Progenitor cell of endocrine pancreas (in vitro differentiated cells): ENCODE data around the gene PGAP1. TPM values are rescaled to one million over a fixed set of nuclear protein-coding genes. Genes with fewer than 3 reads are reported as not detected.

Experiments
- DNase-seq: peaks from one replicate; pipeline ENCODE4 v3.0.0; 2021; ENCODE audit warnings: low spot score; ENCODE audit not compliant: unreplicated experiment
- H3K27ac Mint-ChIP-seq: 2 replicates; pipeline ENCODE4 v1.8.0; 2021; ENCODE audit warnings: mild to moderate bottlenecking, moderate library complexity, mixed read lengths
- H3K27me3 Mint-ChIP-seq: 2 replicates; pipeline ENCODE4 v1.8.0; 2021; ENCODE audit warnings: mixed read lengths
- H3K36me3 Mint-ChIP-seq: 2 replicates; pipeline ENCODE4 v1.8.0; 2022; ENCODE audit warnings: mixed read lengths; ENCODE audit not compliant: insufficient read depth
- H3K4me1 Mint-ChIP-seq: 2 replicates; pipeline ENCODE4 v1.8.0; 2021; ENCODE audit warnings: low read depth, mixed read lengths
- H3K4me3 Mint-ChIP-seq: 2 replicates; pipeline ENCODE4 v1.8.0; 2021; ENCODE audit warnings: low read depth, mild to moderate bottlenecking, moderate library complexity, mixed read lengths
- H3K9me3 Mint-ChIP-seq: 2 replicates; pipeline ENCODE4 v1.8.0; 2021; ENCODE audit warnings: low read depth, mixed read lengths
- CTCF ChIP-seq: fragments of 200-600 bp; sonication (generic); IDR thresholded peaks from one replicate; pipeline ENCODE4 v1.5.0; 2021; ENCODE audit warnings: antibody characterized with exemption, mild to moderate bottlenecking; ENCODE audit not compliant: unreplicated experiment
- total RNA-seq: library from RNA; stranded (reverse); gene quantifications from 2 replicates; pipeline ENCODE4 v1.2.1, GENCODE V29; 2021

The PGAP1 gene
- total RNA-seq, 1 donor from 2014 or later: 54.8 TPM

DNA sequence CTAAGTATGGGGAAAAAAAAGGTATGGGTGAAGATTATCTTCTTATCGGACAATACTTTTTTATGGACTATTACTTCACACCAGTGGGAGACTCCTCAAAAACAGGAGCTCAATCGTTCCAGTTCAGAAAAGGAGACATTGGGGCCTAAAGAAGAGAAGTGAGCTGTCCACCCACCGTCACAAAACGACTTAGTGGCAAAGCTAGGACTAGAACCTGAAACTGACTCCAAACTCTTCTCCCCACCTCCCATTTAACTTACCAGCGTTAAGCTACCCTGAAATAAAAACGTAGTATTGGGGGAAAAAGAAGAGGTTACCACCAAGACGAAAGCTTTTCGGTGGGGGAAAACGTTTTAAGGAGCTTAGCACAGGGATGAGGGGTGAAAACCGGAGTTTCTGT is 127.5 kb downstream of the PGAP1 start:
- DNase-seq: no peak
- H3K4me3 Mint-ChIP-seq: peak overlapping the region; percentile 90

DNA sequence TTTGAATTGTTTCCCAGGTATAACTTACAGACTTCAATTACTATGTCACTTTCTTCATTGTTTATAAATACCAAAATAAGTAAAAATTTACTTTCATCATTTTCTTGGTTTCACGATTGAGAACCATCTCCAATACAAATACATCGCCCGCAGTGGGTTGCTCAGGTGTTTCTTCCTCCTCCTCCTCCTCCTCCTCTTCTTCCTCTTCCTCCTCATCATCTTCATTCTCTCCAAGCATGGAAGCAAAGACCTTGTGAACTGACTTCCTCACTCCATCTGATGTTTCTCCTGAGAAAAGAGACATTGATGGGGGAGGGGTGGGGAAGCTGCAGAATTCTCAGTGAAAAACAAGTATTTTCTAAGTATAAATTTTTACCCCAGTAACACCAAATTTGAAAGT is 133.6 kb downstream of the PGAP1 start:
- no peaks in the 10 kb centered on the region for H3K9me3 Mint-ChIP-seq
- H3K27ac Mint-ChIP-seq: no peak overlapping the region
- H3K4me1 Mint-ChIP-seq: no peaks in the 10 kb centered on the region
- no peak overlapping the region for H3K4me3 Mint-ChIP-seq
- DNase-seq: no peak
- no peak for TF ChIP-seq CTCF
- peaks cover 21% of the 10 kb centered on the region for H3K36me3 Mint-ChIP-seq
- H3K27me3 Mint-ChIP-seq: no peaks in the 10 kb centered on the region

More for the DNA sequence above, 127.5 kb downstream of the PGAP1 start:
- Mint-ChIP-seq H3K27me3 (no peaks in the 10 kb centered on the region), H3K36me3 (peaks cover 3% of the 10 kb centered on the region), H3K27ac (peak overlapping the region; percentile 80), H3K9me3 (peaks cover 4% of the 10 kb centered on the region), H3K4me1 (peaks cover 3% of the 10 kb centered on the region)
- TF ChIP-seq CTCF: no peak

DNA sequence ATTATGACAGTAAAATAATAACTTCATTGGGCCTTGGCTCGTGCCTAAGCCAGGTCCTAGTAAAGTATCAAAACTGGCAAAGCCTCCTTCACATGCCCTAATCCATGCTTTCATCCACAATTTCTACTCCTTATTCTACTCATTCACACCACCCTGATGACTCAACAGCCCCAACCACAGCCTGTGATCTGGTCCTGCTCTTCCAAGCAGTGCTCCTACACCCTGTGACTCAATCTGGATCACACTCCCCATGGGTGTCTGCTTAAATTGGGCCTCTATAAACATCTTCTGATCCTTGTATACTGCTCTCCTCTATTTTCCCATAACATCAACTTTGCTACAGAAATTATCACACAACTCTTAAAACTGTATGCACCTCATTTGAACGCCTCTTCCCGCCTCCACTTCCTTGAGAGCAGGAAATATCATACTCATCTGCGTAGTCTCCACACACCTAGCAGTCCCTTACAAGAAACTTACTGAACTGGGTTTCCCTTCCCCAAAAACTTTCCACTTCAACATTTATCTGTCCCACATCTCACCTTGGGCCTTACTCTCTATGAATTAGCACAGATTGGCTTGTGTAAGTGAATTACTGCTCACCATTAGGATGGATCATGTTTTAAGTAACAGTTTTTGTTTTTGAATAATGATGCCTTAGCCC is 142.9 kb downstream of the PGAP1 start:
- H3K4me3 Mint-ChIP-seq: no peak overlapping the region
- H3K27me3 Mint-ChIP-seq: no peaks in the 10 kb centered on the region
- no peak for TF ChIP-seq CTCF
- no peaks in the 10 kb centered on the region for H3K9me3 Mint-ChIP-seq
- no peak overlapping the region for H3K27ac Mint-ChIP-seq
- H3K4me1 Mint-ChIP-seq: no peaks in the 10 kb centered on the region
- peaks cover 23% of the 10 kb centered on the region for H3K36me3 Mint-ChIP-seq
- no peak for DNase-seq

Other genes starting within 250 kb of the PGAP1 start
- 55.6 and 65.1 TPM in 2 replicates for gene GTF3C3, start 127.0 kb downstream of the PGAP1 start, total RNA-seq
- 0.38 and 0.40 TPM in 2 replicates for gene C2orf66, start 117.4 kb downstream of the PGAP1 start, total RNA-seq